Measurements from ENCODE around the gene CLASRP.

The CLASRP gene

DNA sequence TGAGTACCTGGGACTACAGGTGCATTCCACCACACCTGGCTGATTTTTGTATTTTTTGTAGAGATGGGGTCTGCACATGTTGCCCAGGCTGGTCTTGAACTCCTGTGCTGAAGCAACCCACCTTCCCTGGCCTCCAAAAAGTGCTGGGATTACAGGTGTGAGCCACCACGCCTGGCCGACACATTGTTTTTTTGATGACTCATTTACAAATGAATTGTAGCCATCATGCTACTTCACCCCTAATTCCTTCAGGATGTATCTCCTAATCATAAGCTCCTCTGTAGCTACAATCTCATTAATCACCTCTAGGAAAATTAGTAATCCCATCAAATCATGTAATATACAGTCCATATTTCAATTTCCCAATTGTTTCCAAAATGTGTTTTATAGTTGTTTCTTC is 19.7 kb upstream of the CLASRP start:
- Histone ChIP-seq H3K4me1 (ENCODE audit: low read length) (peaks cover 29% of the 10 kb centered on the region), H3K36me3 (replicated peaks; ENCODE audit: low read depth, low read length) (peaks cover 33% of the 10 kb centered on the region), H3K27me3 (ENCODE audit: low read depth, low read length) (no peaks in the 10 kb centered on the region), H3K9me3 (ENCODE audit: insufficient read depth, low read length) (no peaks in the 10 kb centered on the region), H3K27ac (ENCODE audit: low read length) (no peak overlapping the region), H2AFZ (ENCODE audit: low read depth, low read length) (no peak overlapping the region), H3K79me2 (ENCODE audit: low read length) (peaks cover 15% of the 10 kb centered on the region; the same call in 1 of the 2 replicates), H4K20me1 (ENCODE audit: insufficient read depth, low read length) (no peaks in the 10 kb centered on the region), H3K9ac (ENCODE audit: low read length) (no peak overlapping the region), H3K4me2 (ENCODE audit: low read length) (no peak overlapping the region), H3K4me3 (ENCODE audit: low read length) (no peak overlapping the region)
- TF ChIP-seq EZH2phosphoT487 (IDR thresholded peaks at IDR 0.05; ENCODE audit: low read depth) = no peak
- TF ChIP-seq, protein P1, sequence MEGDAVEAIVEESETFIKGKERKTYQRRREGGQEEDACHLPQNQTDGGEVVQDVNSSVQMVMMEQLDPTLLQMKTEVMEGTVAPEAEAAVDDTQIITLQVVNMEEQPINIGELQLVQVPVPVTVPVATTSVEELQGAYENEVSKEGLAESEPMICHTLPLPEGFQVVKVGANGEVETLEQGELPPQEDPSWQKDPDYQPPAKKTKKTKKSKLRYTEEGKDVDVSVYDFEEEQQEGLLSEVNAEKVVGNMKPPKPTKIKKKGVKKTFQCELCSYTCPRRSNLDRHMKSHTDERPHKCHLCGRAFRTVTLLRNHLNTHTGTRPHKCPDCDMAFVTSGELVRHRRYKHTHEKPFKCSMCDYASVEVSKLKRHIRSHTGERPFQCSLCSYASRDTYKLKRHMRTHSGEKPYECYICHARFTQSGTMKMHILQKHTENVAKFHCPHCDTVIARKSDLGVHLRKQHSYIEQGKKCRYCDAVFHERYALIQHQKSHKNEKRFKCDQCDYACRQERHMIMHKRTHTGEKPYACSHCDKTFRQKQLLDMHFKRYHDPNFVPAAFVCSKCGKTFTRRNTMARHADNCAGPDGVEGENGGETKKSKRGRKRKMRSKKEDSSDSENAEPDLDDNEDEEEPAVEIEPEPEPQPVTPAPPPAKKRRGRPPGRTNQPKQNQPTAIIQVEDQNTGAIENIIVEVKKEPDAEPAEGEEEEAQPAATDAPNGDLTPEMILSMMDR (IDR thresholded peaks at IDR 0.05; ENCODE audit: low read depth, low read length) = no peak

DNA sequence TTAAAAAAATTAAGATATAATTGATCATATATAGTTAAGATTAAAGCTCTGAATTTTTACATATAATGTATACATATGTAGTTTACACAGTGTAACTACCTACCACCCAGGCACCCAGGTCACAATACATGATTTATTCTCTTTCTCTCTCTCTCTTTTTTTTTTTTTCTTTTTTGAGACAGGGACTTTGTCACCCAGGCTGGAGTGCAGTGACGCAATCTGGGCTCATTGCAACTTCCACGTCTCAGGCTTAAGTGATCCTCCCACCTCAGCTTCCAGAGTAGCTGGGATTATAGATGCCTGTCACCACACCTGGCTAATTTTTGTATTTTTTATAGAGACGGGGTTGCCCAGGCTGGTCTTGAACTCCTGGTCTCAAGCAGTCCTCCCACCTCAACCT is 18.8 kb upstream of the CLASRP start:
- peaks cover 29% of the 10 kb centered on the region for H3K4me1 ChIP-seq (ENCODE audit: low read length)
- TF ChIP-seq EZH2phosphoT487 (IDR thresholded peaks at IDR 0.05; ENCODE audit: low read depth) = no peak
- TF ChIP-seq, protein P1 (IDR thresholded peaks at IDR 0.05; ENCODE audit: low read depth, low read length) = no peak
- H4K20me1 ChIP-seq (ENCODE audit: insufficient read depth, low read length) = no peaks in the 10 kb centered on the region

DNA sequence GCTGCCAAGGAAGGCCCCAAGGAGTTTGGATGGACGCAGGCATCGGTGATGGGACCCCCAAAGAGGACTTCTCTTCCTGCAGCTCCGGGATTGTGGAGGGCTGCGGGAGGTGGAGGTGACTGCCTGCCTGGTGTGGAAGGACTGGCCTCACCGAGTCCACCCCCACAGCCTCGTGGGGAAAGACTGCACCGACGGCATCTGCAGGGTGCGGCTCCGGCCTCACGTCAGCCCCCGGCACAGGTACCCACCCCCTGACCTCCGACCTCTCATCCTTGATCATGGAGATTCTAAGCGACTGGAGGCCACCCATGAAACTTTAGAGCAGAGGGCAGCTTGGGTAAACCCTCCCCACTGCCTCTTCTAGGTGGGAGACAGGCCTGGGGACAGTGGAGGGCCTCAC is 16.9 kb upstream of the CLASRP start:
- Histone ChIP-seq H2AFZ (ENCODE audit: low read depth, low read length) (no peak overlapping the region), H3K4me2 (ENCODE audit: low read length) (no peak overlapping the region), H3K9ac (ENCODE audit: low read length) (no peak overlapping the region), H3K4me3 (ENCODE audit: low read length) (no peak overlapping the region), H3K9me3 (ENCODE audit: insufficient read depth, low read length) (no peaks in the 10 kb centered on the region), H3K4me1 (ENCODE audit: low read length) (peaks cover 10% of the 10 kb centered on the region), H3K27me3 (ENCODE audit: low read depth, low read length) (no peaks in the 10 kb centered on the region), H3K27ac (ENCODE audit: low read length) (no peak overlapping the region), H3K79me2 (ENCODE audit: low read length) (peaks cover 10% of the 10 kb centered on the region; the same call in 1 of the 2 replicates), H3K36me3 (replicated peaks; ENCODE audit: low read depth, low read length) (peaks cover 32% of the 10 kb centered on the region), H4K20me1 (ENCODE audit: insufficient read depth, low read length) (no peaks in the 10 kb centered on the region)
- TF ChIP-seq, protein P1 (IDR thresholded peaks at IDR 0.05; ENCODE audit: low read depth, low read length) = no peak

More for the DNA sequence above, 18.8 kb upstream of the CLASRP start:
- Histone ChIP-seq H3K27me3 (ENCODE audit: low read depth, low read length) (no peaks in the 10 kb centered on the region), H3K4me3 (ENCODE audit: low read length) (no peak overlapping the region), H3K9me3 (ENCODE audit: insufficient read depth, low read length) (no peaks in the 10 kb centered on the region), H3K9ac (ENCODE audit: low read length) (no peak overlapping the region), H3K79me2 (ENCODE audit: low read length) (peaks cover 14% of the 10 kb centered on the region; the same call in 1 of the 2 replicates), H3K4me2 (ENCODE audit: low read length) (no peak overlapping the region), H3K27ac (ENCODE audit: low read length) (no peak overlapping the region), H3K36me3 (replicated peaks; ENCODE audit: low read depth, low read length) (peaks cover 28% of the 10 kb centered on the region), H2AFZ (ENCODE audit: low read depth, low read length) (no peak overlapping the region)

DNA sequence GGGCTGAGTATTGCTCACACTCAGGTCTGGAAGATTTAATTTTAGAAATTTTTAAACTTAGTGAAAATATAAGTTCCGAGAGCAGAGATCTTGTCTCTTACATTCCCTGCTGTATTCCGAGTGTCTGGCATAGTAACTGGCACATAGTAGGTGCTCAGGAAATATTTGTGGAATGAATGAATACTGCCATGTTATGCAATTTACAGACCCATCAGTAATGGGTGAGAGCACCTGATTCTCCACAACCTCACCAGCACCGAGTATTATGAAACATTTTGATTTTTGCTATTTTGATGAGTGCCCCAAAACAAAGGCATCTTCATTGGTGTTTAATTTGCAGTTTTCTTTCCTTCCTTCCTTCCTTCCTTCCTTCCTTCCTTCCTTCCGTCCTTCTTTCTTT is 15.8 kb upstream of the CLASRP start:
- H3K27ac ChIP-seq (ENCODE audit: low read length) = no peak overlapping the region
- no peak overlapping the region for H2AFZ ChIP-seq (ENCODE audit: low read depth, low read length)
- no peak overlapping the region for H3K4me2 ChIP-seq (ENCODE audit: low read length)
- peaks cover 38% of the 10 kb centered on the region for H3K36me3 ChIP-seq (replicated peaks; ENCODE audit: low read depth, low read length)
- H3K4me3 ChIP-seq (ENCODE audit: low read length) = no peak overlapping the region
- TF ChIP-seq, protein P1 (IDR thresholded peaks at IDR 0.05; ENCODE audit: low read depth, low read length) = no peak
- TF ChIP-seq EZH2phosphoT487 (IDR thresholded peaks at IDR 0.05; ENCODE audit: low read depth) = no peak
- no peaks in the 10 kb centered on the region for H4K20me1 ChIP-seq (ENCODE audit: insufficient read depth, low read length)
- H3K27me3 ChIP-seq (ENCODE audit: low read depth, low read length) = no peaks in the 10 kb centered on the region
- no peaks in the 10 kb centered on the region for H3K9me3 ChIP-seq (ENCODE audit: insufficient read depth, low read length)
- no peaks in the 10 kb centered on the region for H3K4me1 ChIP-seq (ENCODE audit: low read length)
- peaks cover 4% of the 10 kb centered on the region; the same call in 1 of the 2 replicates for H3K79me2 ChIP-seq (ENCODE audit: low read length)
- no peak overlapping the region for H3K9ac ChIP-seq (ENCODE audit: low read length)
